A673 (cell line): ENCODE data around the gene SLC38A5.

Experiments
- EZH2 ChIP-seq: fragments of 200-600 bp; sonication (generic); IDR thresholded peaks from 2 replicates; pipeline ENCODE4 v1.6.1; 2017; ENCODE audit warnings: borderline replicate concordance, low read depth, mild to moderate bottlenecking, mixed read lengths, antibody characterized with exemption, low read length; ENCODE audit not compliant: poor library complexity, severe bottlenecking
- TF ChIP-seq, protein P1 (sequence below): fragments of 300-800, 200-600 bp; sonication (generic); conservative IDR thresholded peaks from 2 replicates; pipeline ENCODE4 v1.5.1; 2017; ENCODE audit warnings: low read depth, mild to moderate bottlenecking, antibody characterized with exemption, low read length, moderate library complexity, mixed read lengths

- TF ChIP-seq, protein P1, sequence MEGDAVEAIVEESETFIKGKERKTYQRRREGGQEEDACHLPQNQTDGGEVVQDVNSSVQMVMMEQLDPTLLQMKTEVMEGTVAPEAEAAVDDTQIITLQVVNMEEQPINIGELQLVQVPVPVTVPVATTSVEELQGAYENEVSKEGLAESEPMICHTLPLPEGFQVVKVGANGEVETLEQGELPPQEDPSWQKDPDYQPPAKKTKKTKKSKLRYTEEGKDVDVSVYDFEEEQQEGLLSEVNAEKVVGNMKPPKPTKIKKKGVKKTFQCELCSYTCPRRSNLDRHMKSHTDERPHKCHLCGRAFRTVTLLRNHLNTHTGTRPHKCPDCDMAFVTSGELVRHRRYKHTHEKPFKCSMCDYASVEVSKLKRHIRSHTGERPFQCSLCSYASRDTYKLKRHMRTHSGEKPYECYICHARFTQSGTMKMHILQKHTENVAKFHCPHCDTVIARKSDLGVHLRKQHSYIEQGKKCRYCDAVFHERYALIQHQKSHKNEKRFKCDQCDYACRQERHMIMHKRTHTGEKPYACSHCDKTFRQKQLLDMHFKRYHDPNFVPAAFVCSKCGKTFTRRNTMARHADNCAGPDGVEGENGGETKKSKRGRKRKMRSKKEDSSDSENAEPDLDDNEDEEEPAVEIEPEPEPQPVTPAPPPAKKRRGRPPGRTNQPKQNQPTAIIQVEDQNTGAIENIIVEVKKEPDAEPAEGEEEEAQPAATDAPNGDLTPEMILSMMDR: no peak
- no peak for TF ChIP-seq EZH2
Observed at GRCh38 chrX:48505481-48505880, 35.4 kb upstream of the SLC38A5 start.
